B cell (primary cell): ENCODE data around the gene AVPI1.

ENCODE experiments used
- CTCF ChIP-seq: fragments of 200-600 bp; IDR thresholded peaks from one replicate; pipeline ENCODE4 v1.8.0; 2022; ENCODE audit warnings: antibody characterized with exemption, mild to moderate bottlenecking
- EZH2 ChIP-seq: IDR thresholded peaks from 2 replicates; pipeline ENCODE4 v1.6.1; 2012; ENCODE audit warnings: borderline replicate concordance, low read depth, mild to moderate bottlenecking, moderate library complexity, low read length; ENCODE audit not compliant: insufficient read depth, poor library complexity, severe bottlenecking

GRCh38 chr10:97673736-97674525 lies 13.1 kb downstream of the AVPI1 start:
- no peak for TF ChIP-seq CTCF
- TF ChIP-seq EZH2 = no peak
